ENCODE data around the gene SRPK1. TPM values are rescaled to one million over a fixed set of nuclear protein-coding genes. Genes with fewer than 3 reads are reported as not detected.

SRPK1 gene
- total and polyA plus RNA-seq, 2 of the 8 experiments (the other 6 are each of a cell fraction or from before 2014, with no cell fraction given) = 25.7 to 116 TPM

GRCh38 chr6:35906499-35906846 is 14.4 kb downstream of the SRPK1 start:
- no peak overlapping the region for H4K91ac ChIP-seq (replicated peaks; ENCODE audit: insufficient read length, low read length)

More at GRCh38 chr6:35906499-35906846, 14.4 kb downstream of the SRPK1 start:
- H3K9ac ChIP-seq (replicated peaks in 1 of 4; ENCODE audit: extremely low read depth in 1 of 4, low read depth in 3 of 4, low read length in 3 of 4) = no peak overlapping the region
- no peak overlapping the region for H3K23ac ChIP-seq (ENCODE audit: insufficient read length)
- H3K4me2 ChIP-seq (ENCODE audit: insufficient read depth in 1 of 2, low read depth in 2 of 2, low read length in 2 of 2) = no peak overlapping the region
- H3K14ac ChIP-seq (ENCODE audit: insufficient read length) = no peak overlapping the region
- H3K27me3 ChIP-seq (replicated peaks in 1 of 4; ENCODE audit: control insufficient read depth in 3 of 4, extremely low read depth in 1 of 4, insufficient read depth in 3 of 4, low read length in 3 of 4) = no peaks in the 10 kb centered on the region
- H3K79me1 ChIP-seq (ENCODE audit: low read depth, low read length) = peaks cover 2% of the 10 kb centered on the region; the same call in 1 of the 2 replicates
- peaks cover 26% of the 10 kb centered on the region in 2 experiments for H3K9me3 ChIP-seq (ENCODE audit: insufficient read depth in 2 of 2, low read depth in 1 of 2, low read length in 1 of 2)
- TF ChIP-seq E2F6 (IDR thresholded peaks at IDR 0.05) (no peak), HDAC2 (IDR thresholded peaks at IDR 0.05; ENCODE audit: borderline replicate concordance in 1 of 2, low read depth in 2 of 2, low read length in 2 of 2) (no peak), SAP30 (IDR thresholded peaks at IDR 0.05; ENCODE audit: insufficient read depth, insufficient replicate concordance, low read length) (no peak), JUND (IDR thresholded peaks at IDR 0.05; ENCODE audit: low read length) (no peak), SRF (IDR thresholded peaks at IDR 0.05; ENCODE audit: low read depth, low read length) (no peak), POU5F1 (IDR thresholded peaks at IDR 0.05; ENCODE audit: low read depth, low read length) (no peak), SIX5 (IDR thresholded peaks at IDR 0.05; ENCODE audit: low read depth, low read length) (no peak), CHD2 (IDR thresholded peaks at IDR 0.05; ENCODE audit: low read length) (no peak), BACH1 (IDR thresholded peaks at IDR 0.05; ENCODE audit: low read length) (no peak)
- H3K79me2 ChIP-seq (ENCODE audit: control insufficient read depth in 1 of 2, insufficient read depth in 2 of 2, low read length in 2 of 2) = peaks cover 3 to 95% of the 10 kb centered on the region in 2 experiments
- no peaks in the 10 kb centered on the region for H3K23me2 ChIP-seq (ENCODE audit: low read depth, low read length)
- H2BK15ac ChIP-seq (ENCODE audit: low read length) = no peak overlapping the region
- no peak overlapping the region for H3K56ac ChIP-seq (replicated peaks; ENCODE audit: insufficient read length, low read depth, low read length)
- no peak overlapping the region for H3K4ac ChIP-seq (replicated peaks; ENCODE audit: insufficient read length, low read depth, low read length)
- H2AK5ac ChIP-seq (ENCODE audit: low read depth, low read length) = no peak overlapping the region
- 89% methylated on average over 2 of the region's 2 CpGs; no CpG with 5 or more reads in 1 of the 2 experiments for WGBS, 2 experiments (ENCODE audit: extremely low coverage in 1 of 2, insufficient coverage in 1 of 2, insufficient read length in 1 of 2, insufficient replicate concordance in 2 of 2, low coverage in 1 of 2, low lambda C conversion rate in 2 of 2, missing lambda C conversion rate in 1 of 2)
- H4K8ac ChIP-seq (ENCODE audit: extremely low read depth, insufficient read depth, low read length) = no peak overlapping the region
- H3K36me3 ChIP-seq (ENCODE audit: control insufficient read depth in 2 of 4, insufficient read depth in 4 of 4, low read length in 3 of 4) = peaks cover 3 to 41% (median 20%) of the 10 kb centered on the region in 4 experiments; a peak in 6 of 8 replicates
- H3K4me1 ChIP-seq (replicated peaks in 1 of 4; ENCODE audit: control insufficient read depth in 3 of 4, insufficient read depth in 4 of 4, low read length in 3 of 4) = no peaks in the 10 kb centered on the region
- DNase-seq (ENCODE audit: low read depth in 1 of 2, low spot score in 2 of 2) = no peak
- peaks cover 4 to 6% of the 10 kb centered on the region in 2 experiments for H4K20me1 ChIP-seq (replicated peaks in 1 of 2; ENCODE audit: control insufficient read depth in 1 of 2, insufficient read depth in 2 of 2, low read length in 2 of 2)
- ChIA-PET POLR2A (ENCODE audit: partially characterized antibody) (interaction anchor here (1.2 kb wide), 1 partner anchor 8 kb away, joined by 4 read pairs; no protein-coding TSS in a partner anchor), CTCF (ENCODE audit: partially characterized antibody) (no interaction called here)
- H3K27ac ChIP-seq (ENCODE audit: low read depth, low read length) = no peak overlapping the region
- H3K18ac ChIP-seq (ENCODE audit: extremely low read depth, low read length) = no peak overlapping the region
- no peak overlapping the region for H4K5ac ChIP-seq (ENCODE audit: insufficient read length, low read depth, low read length)
- H2BK5ac ChIP-seq (ENCODE audit: low read depth, low read length) = no peak overlapping the region
- H3K4me3 ChIP-seq (ENCODE audit: extremely low read depth in 1 of 4, insufficient read depth in 2 of 4, low read depth in 3 of 4, low read length in 4 of 4) = no peak overlapping the region
- FAIRE-seq = no peak
- H2BK20ac ChIP-seq (ENCODE audit: low read length) = no peak overlapping the region
- no peak overlapping the region for H2BK120ac ChIP-seq (replicated peaks; ENCODE audit: low read depth, low read length)
- no peak overlapping the region for H2AFZ ChIP-seq (ENCODE audit: low read length)
- no peak overlapping the region for H2BK12ac ChIP-seq (ENCODE audit: low read depth, low read length)
